ELF-1 (cell line): ENCODE results near the gene PKNOX2.

ENCODE experiments used
- DNase-seq: peaks from one replicate; pipeline ENCODE4 v3.0.0-alpha.2; 2016; ENCODE audit warnings: low read depth, low spot score

PKNOX2 gene

GRCh38 chr11:125154378-125155099 is 10.0 kb upstream of the PKNOX2 start:
- DNase-seq = peak; percentile 93

- no peak for DNase-seq
These were observed 9.5 kb upstream of the PKNOX2 start for GRCh38 chr11:125155100-125155444.

- no peak for DNase-seq
These were observed 8.8 kb upstream of the PKNOX2 start for GRCh38 chr11:125155767-125156166.

GRCh38 chr11:125156346-125157117 is 8.0 kb upstream of the PKNOX2 start:
- DNase-seq = no peak

- DNase-seq = no peak
These were observed 7.3 kb upstream of the PKNOX2 start for GRCh38 chr11:125157118-125157733.

GRCh38 chr11:125157953-125158680 is 6.4 kb upstream of the PKNOX2 start:
- no peak for DNase-seq

- DNase-seq = peak; percentile 76
These were observed 1.8 kb upstream of the PKNOX2 start for GRCh38 chr11:125162743-125163142.

GRCh38 chr11:125163431-125164063 is 1.0 kb upstream of the PKNOX2 start:
- DNase-seq = peak; percentile 77

GRCh38 chr11:125164091-125164421 is 495 bp upstream of the PKNOX2 start:
- no peak for DNase-seq

GRCh38 chr11:125165111-125165842 is 726 bp downstream of the PKNOX2 start:
- DNase-seq = peak; percentile 68

GRCh38 chr11:125165843-125166763 is 1.6 kb downstream of the PKNOX2 start:
- DNase-seq = peak; percentile 59

- no peak for DNase-seq
These were observed 2.3 kb downstream of the PKNOX2 start for GRCh38 chr11:125166764-125167291.

GRCh38 chr11:125167292-125167953 is 2.9 kb downstream of the PKNOX2 start:
- peak; percentile 80 for DNase-seq

- DNase-seq = peak; percentile 35
These were observed 3.6 kb downstream of the PKNOX2 start for GRCh38 chr11:125167954-125168835.

GRCh38 chr11:125168918-125169456 is 4.4 kb downstream of the PKNOX2 start:
- DNase-seq = no peak

GRCh38 chr11:125170001-125170509 is 5.5 kb downstream of the PKNOX2 start:
- DNase-seq = peak; percentile 60

GRCh38 chr11:125170510-125171031 is 6.0 kb downstream of the PKNOX2 start:
- DNase-seq = peak; percentile 60
